ENCODE data around the gene ANXA11.
A peak's percentile ranks its signal among the peaks of the same experiment; 100 is the strongest.

ANXA11 gene

DNA sequence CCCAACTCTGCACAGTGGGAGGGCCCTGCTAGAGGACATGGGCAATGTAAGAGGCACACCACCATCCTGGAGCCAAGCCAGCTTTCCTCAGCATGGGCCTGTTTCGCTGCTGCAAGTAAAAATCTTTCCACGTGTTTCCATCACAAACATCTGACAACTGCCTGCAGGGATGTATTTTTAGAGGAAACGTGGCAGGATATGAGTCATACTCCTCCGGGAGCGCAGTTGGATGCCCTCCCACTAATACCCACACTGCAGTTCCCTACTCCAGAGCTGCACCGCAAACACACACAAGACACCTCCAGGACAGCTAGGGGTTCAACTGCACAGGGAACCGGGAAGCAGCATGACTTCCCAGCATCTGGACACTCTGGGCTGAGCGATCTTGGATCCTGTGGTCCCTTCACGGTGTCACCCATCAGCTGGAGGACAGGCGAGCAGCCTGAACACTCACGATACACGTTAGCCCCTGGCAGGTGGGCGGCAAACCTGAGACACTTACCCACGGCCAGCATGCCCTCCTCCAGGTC lies 46.7 kb downstream of the ANXA11 start:
- peaks cover 92 to 96% of the 10 kb centered on the region in 2 donors for H3K36me3 ChIP-seq (ENCODE audit: control insufficient read depth in 2 of 2, insufficient read depth in 2 of 2, low read length in 2 of 2)

DNA sequence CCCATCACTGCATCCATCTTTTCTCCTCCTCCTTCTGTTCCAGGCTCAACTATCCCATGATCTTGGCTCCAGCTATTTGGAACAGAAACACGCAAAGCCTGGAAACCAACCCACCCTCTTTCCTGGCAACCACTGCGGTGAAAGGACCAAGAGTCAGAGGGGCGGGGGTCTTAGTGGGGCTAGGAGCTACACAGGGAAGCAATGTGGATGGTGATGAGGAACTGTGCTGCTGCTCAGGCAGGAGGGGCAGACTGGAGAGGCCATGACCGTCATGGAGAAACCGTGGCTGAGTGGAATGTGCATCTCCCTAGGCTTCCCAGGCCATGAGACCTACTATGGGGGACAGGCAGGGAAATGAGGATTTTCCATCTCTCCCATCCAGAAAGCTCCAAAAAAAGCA lies 47.2 kb downstream of the ANXA11 start:
- Histone ChIP-seq H3K4me1 (ENCODE audit: control insufficient read depth in 2 of 2, insufficient read depth in 2 of 2, low read length in 2 of 2) (peaks cover 8% of the 10 kb centered on the region in 2 donors), H3K9me3 (ENCODE audit: control insufficient read depth in 2 of 2, low read length in 2 of 2) (no peaks in the 10 kb centered on the region), H3K4me3 (ENCODE audit: low read length in 2 of 2) (no peak overlapping the region), H3K27me3 (ENCODE audit: control insufficient read depth in 2 of 2, insufficient read depth in 2 of 2, low read length in 2 of 2) (no peaks in the 10 kb centered on the region), H3K9ac (ENCODE audit: low read depth in 1 of 2, low read length in 2 of 2) (no peak overlapping the region), H3K36me3 (ENCODE audit: control insufficient read depth in 2 of 2, insufficient read depth in 2 of 2, low read length in 2 of 2) (peaks cover 94 to 97% of the 10 kb centered on the region in 2 donors), H3K27ac (ENCODE audit: low read depth in 2 of 2, low read length in 2 of 2) (peak overlapping the region; percentile 13 to 29)

More for the DNA sequence above, 46.7 kb downstream of the ANXA11 start:
- no peak overlapping the region for H3K4me3 ChIP-seq (ENCODE audit: low read length in 2 of 2)
- H3K9me3 ChIP-seq (ENCODE audit: control insufficient read depth in 2 of 2, low read length in 2 of 2) = no peaks in the 10 kb centered on the region
- H3K4me1 ChIP-seq (ENCODE audit: control insufficient read depth in 2 of 2, insufficient read depth in 2 of 2, low read length in 2 of 2) = peaks cover 8 to 13% of the 10 kb centered on the region in 2 donors
- peak overlapping the region; percentile 31 to 38 for H3K27ac ChIP-seq (ENCODE audit: low read depth in 2 of 2, low read length in 2 of 2)
- no peak overlapping the region for H3K9ac ChIP-seq (ENCODE audit: low read depth in 1 of 2, low read length in 2 of 2)
- H3K27me3 ChIP-seq (ENCODE audit: control insufficient read depth in 2 of 2, insufficient read depth in 2 of 2, low read length in 2 of 2) = no peaks in the 10 kb centered on the region

- H3K27ac ChIP-seq (ENCODE audit: low read depth in 2 of 2, low read length in 2 of 2) = peak overlapping the region in 1 of 2 donors; percentile 3
- peaks cover 94 to 97% of the 10 kb centered on the region in 2 donors for H3K36me3 ChIP-seq (ENCODE audit: control insufficient read depth in 2 of 2, insufficient read depth in 2 of 2, low read length in 2 of 2)
Measured at GRCh38 chr10:80157561-80157960, 47.8 kb downstream of the ANXA11 start.

GRCh38 chr10:80156216-80156615 lies 49.1 kb downstream of the ANXA11 start:
- H3K27ac ChIP-seq (ENCODE audit: low read depth in 2 of 2, low read length in 2 of 2) = no peak overlapping the region
- H3K4me3 ChIP-seq (ENCODE audit: low read length in 2 of 2) = no peak overlapping the region
- peaks cover 92 to 93% of the 10 kb centered on the region in 2 donors for H3K36me3 ChIP-seq (ENCODE audit: control insufficient read depth in 2 of 2, insufficient read depth in 2 of 2, low read length in 2 of 2)
- peaks cover 6% of the 10 kb centered on the region in 2 donors for H3K4me1 ChIP-seq (ENCODE audit: control insufficient read depth in 2 of 2, insufficient read depth in 2 of 2, low read length in 2 of 2)
- no peaks in the 10 kb centered on the region for H3K27me3 ChIP-seq (ENCODE audit: control insufficient read depth in 2 of 2, insufficient read depth in 2 of 2, low read length in 2 of 2)
- H3K9ac ChIP-seq (ENCODE audit: low read depth in 1 of 2, low read length in 2 of 2) = no peak overlapping the region
- H3K9me3 ChIP-seq (ENCODE audit: control insufficient read depth in 2 of 2, low read length in 2 of 2) = no peaks in the 10 kb centered on the region

More at GRCh38 chr10:80157561-80157960, 47.8 kb downstream of the ANXA11 start:
- Histone ChIP-seq H3K9ac (ENCODE audit: low read depth in 1 of 2, low read length in 2 of 2) (no peak overlapping the region), H3K4me3 (ENCODE audit: low read length in 2 of 2) (no peak overlapping the region), H3K27me3 (ENCODE audit: control insufficient read depth in 2 of 2, insufficient read depth in 2 of 2, low read length in 2 of 2) (no peaks in the 10 kb centered on the region), H3K4me1 (ENCODE audit: control insufficient read depth in 2 of 2, insufficient read depth in 2 of 2, low read length in 2 of 2) (peaks cover 6 to 8% of the 10 kb centered on the region in 2 donors), H3K9me3 (ENCODE audit: control insufficient read depth in 2 of 2, low read length in 2 of 2) (no peaks in the 10 kb centered on the region)

DNA sequence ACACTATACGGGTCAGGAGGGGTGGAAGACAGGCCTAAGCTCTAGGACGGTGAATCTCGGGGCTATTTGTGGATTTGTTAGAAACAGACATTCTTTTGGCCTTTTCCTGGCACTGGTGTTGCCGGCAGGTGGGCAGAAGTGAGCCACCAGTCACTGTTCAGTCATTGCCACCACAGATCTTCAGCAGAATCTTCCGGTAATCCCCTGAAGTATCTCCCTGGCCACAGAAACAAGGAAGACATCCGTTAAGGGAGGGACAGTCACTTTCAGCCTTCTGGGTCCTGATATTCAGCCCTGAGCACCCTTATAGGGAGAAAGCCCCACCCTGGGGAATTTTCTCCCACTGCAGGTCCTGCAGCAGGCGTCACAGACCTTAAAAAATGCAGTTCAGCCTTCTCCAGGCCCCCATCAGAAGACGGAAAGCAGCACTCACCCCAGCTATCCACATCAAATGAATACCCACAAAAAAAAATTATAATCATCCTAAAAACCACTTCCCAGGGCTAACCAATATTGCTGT lies 49.6 kb downstream of the ANXA11 start:
- no peak overlapping the region for H3K9ac ChIP-seq (ENCODE audit: low read depth in 1 of 2, low read length in 2 of 2)
- H3K4me3 ChIP-seq (ENCODE audit: low read length in 2 of 2) = no peak overlapping the region
- H3K27ac ChIP-seq (ENCODE audit: low read depth in 2 of 2, low read length in 2 of 2) = no peak overlapping the region
- no peaks in the 10 kb centered on the region for H3K9me3 ChIP-seq (ENCODE audit: control insufficient read depth in 2 of 2, low read length in 2 of 2)
- peaks cover 6% of the 10 kb centered on the region in 2 donors for H3K4me1 ChIP-seq (ENCODE audit: control insufficient read depth in 2 of 2, insufficient read depth in 2 of 2, low read length in 2 of 2)
- H3K27me3 ChIP-seq (ENCODE audit: control insufficient read depth in 2 of 2, insufficient read depth in 2 of 2, low read length in 2 of 2) = no peaks in the 10 kb centered on the region
- H3K36me3 ChIP-seq (ENCODE audit: control insufficient read depth in 2 of 2, insufficient read depth in 2 of 2, low read length in 2 of 2) = peaks cover 88 to 90% of the 10 kb centered on the region in 2 donors

DNA sequence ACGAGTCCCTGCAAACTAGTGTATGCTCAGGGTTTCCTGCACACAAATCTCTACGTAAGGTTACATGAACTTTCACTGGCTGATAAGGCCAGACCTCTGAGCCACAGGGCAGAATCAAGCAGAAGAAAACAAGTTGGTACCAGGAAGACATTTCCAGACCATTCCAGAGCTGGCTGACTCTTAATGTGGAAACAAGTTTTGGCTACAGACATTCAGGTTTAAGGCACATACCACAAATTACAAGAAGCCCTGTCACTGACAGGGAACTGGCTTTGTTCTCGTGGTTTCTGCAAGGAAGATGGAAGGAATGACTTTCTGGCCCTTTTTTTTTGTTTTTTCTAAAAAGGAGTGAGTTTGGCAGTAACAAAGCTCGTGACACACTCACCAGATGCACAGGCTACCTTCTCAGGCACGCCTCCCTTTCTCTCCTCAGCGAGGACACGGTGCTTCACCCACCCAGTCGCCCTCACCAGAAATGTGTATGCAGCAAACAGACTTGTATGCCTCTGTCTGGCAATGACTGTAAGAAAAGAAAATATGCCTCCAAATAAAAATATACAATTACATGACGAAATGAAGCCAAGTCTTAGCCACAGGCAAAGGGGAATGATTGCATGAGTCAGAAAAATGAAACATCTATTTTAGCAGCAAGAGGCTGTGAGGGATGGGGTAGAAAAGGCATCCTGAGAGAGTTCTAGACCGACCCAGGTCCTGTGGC lies 50.2 kb downstream of the ANXA11 start:
- Histone ChIP-seq H3K27ac (ENCODE audit: low read depth in 2 of 2, low read length in 2 of 2) (no peak overlapping the region), H3K9me3 (ENCODE audit: control insufficient read depth in 2 of 2, low read length in 2 of 2) (no peaks in the 10 kb centered on the region), H3K4me3 (ENCODE audit: low read length in 2 of 2) (no peak overlapping the region), H3K36me3 (ENCODE audit: control insufficient read depth in 2 of 2, insufficient read depth in 2 of 2, low read length in 2 of 2) (peaks cover 82 to 84% of the 10 kb centered on the region in 2 donors), H3K4me1 (ENCODE audit: control insufficient read depth in 2 of 2, insufficient read depth in 2 of 2, low read length in 2 of 2) (peaks cover 6% of the 10 kb centered on the region in 2 donors), H3K9ac (ENCODE audit: low read depth in 1 of 2, low read length in 2 of 2) (no peak overlapping the region), H3K27me3 (ENCODE audit: control insufficient read depth in 2 of 2, insufficient read depth in 2 of 2, low read length in 2 of 2) (no peaks in the 10 kb centered on the region)

DNA sequence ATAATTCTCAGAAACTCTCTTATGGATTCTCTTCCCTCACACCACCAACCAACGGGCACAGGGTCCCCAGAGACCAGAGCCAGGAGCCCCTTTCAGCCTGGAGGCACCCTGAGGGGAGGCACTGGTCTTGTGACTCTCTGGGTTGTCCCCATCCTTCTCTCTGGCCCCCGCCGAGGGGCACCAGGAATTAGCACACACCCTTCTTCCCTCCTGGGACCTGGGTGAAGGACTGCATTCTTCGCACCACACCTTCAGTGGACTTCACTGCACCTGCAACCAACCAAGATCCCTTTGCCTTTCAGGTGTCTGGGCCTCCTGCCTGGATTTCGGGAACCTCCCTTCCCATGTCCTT lies 50.7 kb downstream of the ANXA11 start:
- H3K27me3 ChIP-seq (ENCODE audit: control insufficient read depth in 2 of 2, insufficient read depth in 2 of 2, low read length in 2 of 2) = no peaks in the 10 kb centered on the region
- peaks cover 77 to 79% of the 10 kb centered on the region in 2 donors for H3K36me3 ChIP-seq (ENCODE audit: control insufficient read depth in 2 of 2, insufficient read depth in 2 of 2, low read length in 2 of 2)

GRCh38 chr10:80153460-80153859 lies 51.9 kb downstream of the ANXA11 start:
- Histone ChIP-seq H3K27me3 (ENCODE audit: control insufficient read depth in 2 of 2, insufficient read depth in 2 of 2, low read length in 2 of 2) (no peaks in the 10 kb centered on the region), H3K27ac (ENCODE audit: low read depth in 2 of 2, low read length in 2 of 2) (no peak overlapping the region), H3K9me3 (ENCODE audit: control insufficient read depth in 2 of 2, low read length in 2 of 2) (peaks cover 0 to 2% of the 10 kb centered on the region in 2 donors), H3K4me1 (ENCODE audit: control insufficient read depth in 2 of 2, insufficient read depth in 2 of 2, low read length in 2 of 2) (peaks cover 3 to 5% of the 10 kb centered on the region in 2 donors), H3K4me3 (ENCODE audit: low read length in 2 of 2) (no peak overlapping the region), H3K9ac (ENCODE audit: low read depth in 1 of 2, low read length in 2 of 2) (no peak overlapping the region), H3K36me3 (ENCODE audit: control insufficient read depth in 2 of 2, insufficient read depth in 2 of 2, low read length in 2 of 2) (peaks cover 67 to 72% of the 10 kb centered on the region in 2 donors)

More for the DNA sequence above, 50.7 kb downstream of the ANXA11 start:
- Histone ChIP-seq H3K27ac (ENCODE audit: low read depth in 2 of 2, low read length in 2 of 2) (no peak overlapping the region), H3K9me3 (ENCODE audit: control insufficient read depth in 2 of 2, low read length in 2 of 2) (no peaks in the 10 kb centered on the region), H3K4me3 (ENCODE audit: low read length in 2 of 2) (no peak overlapping the region), H3K9ac (ENCODE audit: low read depth in 1 of 2, low read length in 2 of 2) (no peak overlapping the region), H3K4me1 (ENCODE audit: control insufficient read depth in 2 of 2, insufficient read depth in 2 of 2, low read length in 2 of 2) (peaks cover 6 to 9% of the 10 kb centered on the region in 2 donors)

- Histone ChIP-seq H3K27me3 (ENCODE audit: control insufficient read depth in 2 of 2, insufficient read depth in 2 of 2, low read length in 2 of 2) (no peaks in the 10 kb centered on the region), H3K36me3 (ENCODE audit: control insufficient read depth in 2 of 2, insufficient read depth in 2 of 2, low read length in 2 of 2) (peaks cover 61 to 70% of the 10 kb centered on the region in 2 donors)
Measured at GRCh38 chr10:80152820-80153219, 52.5 kb downstream of the ANXA11 start.

GRCh38 chr10:80150172-80150571 lies 55.2 kb downstream of the ANXA11 start:
- peak overlapping the region; percentile 63 to 67 for H3K27ac ChIP-seq (ENCODE audit: low read depth in 2 of 2, low read length in 2 of 2)
- no peaks in the 10 kb centered on the region for H3K27me3 ChIP-seq (ENCODE audit: control insufficient read depth in 2 of 2, insufficient read depth in 2 of 2, low read length in 2 of 2)
- H3K9me3 ChIP-seq (ENCODE audit: control insufficient read depth in 2 of 2, low read length in 2 of 2) = peaks cover 0 to 2% of the 10 kb centered on the region in 2 donors
- H3K4me1 ChIP-seq (ENCODE audit: control insufficient read depth in 2 of 2, insufficient read depth in 2 of 2, low read length in 2 of 2) = peaks cover 0 to 3% of the 10 kb centered on the region in 2 donors
- H3K4me3 ChIP-seq (ENCODE audit: low read length in 2 of 2) = no peak overlapping the region
- H3K36me3 ChIP-seq (ENCODE audit: control insufficient read depth in 2 of 2, insufficient read depth in 2 of 2, low read length in 2 of 2) = peaks cover 36 to 45% of the 10 kb centered on the region in 2 donors
- H3K9ac ChIP-seq (ENCODE audit: low read depth in 1 of 2, low read length in 2 of 2) = no peak overlapping the region

More at GRCh38 chr10:80152820-80153219, 52.5 kb downstream of the ANXA11 start:
- Histone ChIP-seq H3K27ac (ENCODE audit: low read depth in 2 of 2, low read length in 2 of 2) (no peak overlapping the region), H3K4me3 (ENCODE audit: low read length in 2 of 2) (no peak overlapping the region), H3K9ac (ENCODE audit: low read depth in 1 of 2, low read length in 2 of 2) (no peak overlapping the region), H3K4me1 (ENCODE audit: control insufficient read depth in 2 of 2, insufficient read depth in 2 of 2, low read length in 2 of 2) (peaks cover 0 to 3% of the 10 kb centered on the region in 2 donors), H3K9me3 (ENCODE audit: control insufficient read depth in 2 of 2, low read length in 2 of 2) (peaks cover 0 to 2% of the 10 kb centered on the region in 2 donors)
